ENCODE data around the gene PPP1R37. TPM values are rescaled to one million over a fixed set of nuclear protein-coding genes. Genes with fewer than 3 reads are reported as not detected.

Gene PPP1R37
- total and polyA plus RNA-seq, 2 donors, result 16.8 to 31.6 TPM

GRCh38 chr19:45156751-45157150 lies 63.8 kb downstream of the PPP1R37 start:
- Histone ChIP-seq H3K4me3 (ENCODE audit: low read depth, low read length) (no peak overlapping the region), H3K36me3 (ENCODE audit: insufficient read depth) (no peaks in the 10 kb centered on the region), H3K4me1 (ENCODE audit: insufficient read depth) (no peaks in the 10 kb centered on the region), H3K27ac (ENCODE audit: low read depth) (no peak overlapping the region)
- 72% methylated on average over 11 of the region's 11 CpGs for WGBS
- no peak for DNase-seq (ENCODE audit: extremely low spot score)

GRCh38 chr19:45158503-45159209 lies 65.7 kb downstream of the PPP1R37 start:
- Histone ChIP-seq H3K4me1 (ENCODE audit: insufficient read depth) (no peaks in the 10 kb centered on the region), H3K27ac (ENCODE audit: low read depth) (no peak overlapping the region), H3K4me3 (ENCODE audit: low read depth, low read length) (no peak overlapping the region), H3K36me3 (ENCODE audit: insufficient read depth) (no peaks in the 10 kb centered on the region)
- DNase-seq (ENCODE audit: extremely low spot score), result no peak
- WGBS, result 79% methylated on average over 27 of the region's 27 CpGs

GRCh38 chr19:45159210-45159970 lies 66.4 kb downstream of the PPP1R37 start:
- Histone ChIP-seq H3K4me1 (ENCODE audit: insufficient read depth) (no peaks in the 10 kb centered on the region), H3K36me3 (ENCODE audit: insufficient read depth) (no peaks in the 10 kb centered on the region), H3K4me3 (ENCODE audit: low read depth, low read length) (no peak overlapping the region), H3K27ac (ENCODE audit: low read depth) (no peak overlapping the region)
- WGBS, result 81% methylated on average over 12 of the region's 12 CpGs
- DNase-seq (ENCODE audit: extremely low spot score), result no peak

- Histone ChIP-seq H3K4me3 (ENCODE audit: low read depth, low read length) (no peak overlapping the region), H3K4me1 (ENCODE audit: insufficient read depth) (no peaks in the 10 kb centered on the region), H3K36me3 (ENCODE audit: insufficient read depth) (no peaks in the 10 kb centered on the region), H3K27ac (ENCODE audit: low read depth) (no peak overlapping the region)
- WGBS, result 79% methylated on average over 10 of the region's 10 CpGs
- DNase-seq (ENCODE audit: extremely low spot score), result no peak
These were observed 67.0 kb downstream of the PPP1R37 start for GRCh38 chr19:45159971-45160324.

- H3K4me3 ChIP-seq (ENCODE audit: low read depth, low read length), result no peak within 1 kb of the TSS
- no peaks in the 10 kb centered on the region for H3K36me3 ChIP-seq (ENCODE audit: insufficient read depth)
- DNase-seq (ENCODE audit: extremely low spot score), result no peak
- WGBS, result 45% methylated on average over 29 of the region's 29 CpGs
- H3K27ac ChIP-seq (ENCODE audit: low read depth), result no peak within 1 kb of the TSS
- H3K4me1 ChIP-seq (ENCODE audit: insufficient read depth), result no peaks in the 10 kb centered on the region
These were observed 68.1 kb downstream of the PPP1R37 start, which contains the start of gene NKPD1 for GRCh38 chr19:45160870-45161737. TSS of gene NKPD1 (minus strand) at chr19:45160982. CDS start at chr19:45160150, 832 bp downstream.

- H3K36me3 ChIP-seq (ENCODE audit: insufficient read depth), result no peaks in the 10 kb centered on the region
- no peak overlapping the region for H3K4me3 ChIP-seq (ENCODE audit: low read depth, low read length)
- WGBS, result 37% methylated on average over 32 of the region's 32 CpGs
- no peak for DNase-seq (ENCODE audit: extremely low spot score)
- H3K27ac ChIP-seq (ENCODE audit: low read depth), result no peak overlapping the region
- no peaks in the 10 kb centered on the region for H3K4me1 ChIP-seq (ENCODE audit: insufficient read depth)
These were observed 69.0 kb downstream of the PPP1R37 start for GRCh38 chr19:45161738-45162607.

GRCh38 chr19:45162608-45163143 lies 69.7 kb downstream of the PPP1R37 start:
- Histone ChIP-seq H3K4me3 (ENCODE audit: low read depth, low read length) (no peak overlapping the region), H3K36me3 (ENCODE audit: insufficient read depth) (no peaks in the 10 kb centered on the region), H3K4me1 (ENCODE audit: insufficient read depth) (no peaks in the 10 kb centered on the region), H3K27ac (ENCODE audit: low read depth) (no peak overlapping the region)
- WGBS, result 74% methylated on average over 18 of the region's 18 CpGs
- no peak for DNase-seq (ENCODE audit: extremely low spot score)

- H3K4me1 ChIP-seq (ENCODE audit: insufficient read depth), result no peaks in the 10 kb centered on the region
- DNase-seq (ENCODE audit: extremely low spot score), result no peak
- H3K27ac ChIP-seq (ENCODE audit: low read depth), result no peak overlapping the region
- no peaks in the 10 kb centered on the region for H3K36me3 ChIP-seq (ENCODE audit: insufficient read depth)
- WGBS, result 86% methylated on average over 17 of the region's 17 CpGs
- H3K4me3 ChIP-seq (ENCODE audit: low read depth, low read length), result no peak overlapping the region
These were observed 70.2 kb downstream of the PPP1R37 start for GRCh38 chr19:45163156-45163555.

- no peak overlapping the region for H3K4me3 ChIP-seq (ENCODE audit: low read depth, low read length)
- no peaks in the 10 kb centered on the region for H3K36me3 ChIP-seq (ENCODE audit: insufficient read depth)
- H3K4me1 ChIP-seq (ENCODE audit: insufficient read depth), result no peaks in the 10 kb centered on the region
- WGBS, result 73% methylated on average over 15 of the region's 15 CpGs
- no peak overlapping the region for H3K27ac ChIP-seq (ENCODE audit: low read depth)
- DNase-seq (ENCODE audit: extremely low spot score), result no peak
These were observed 70.9 kb downstream of the PPP1R37 start for GRCh38 chr19:45163751-45164460.

- H3K4me3 ChIP-seq (ENCODE audit: low read depth, low read length), result no peak overlapping the region
These were observed 71.8 kb downstream of the PPP1R37 start for GRCh38 chr19:45164577-45165335.

GRCh38 chr19:45166723-45167252 lies 73.8 kb downstream of the PPP1R37 start:
- no peaks in the 10 kb centered on the region for H3K4me1 ChIP-seq (ENCODE audit: insufficient read depth)
- no peaks in the 10 kb centered on the region for H3K36me3 ChIP-seq (ENCODE audit: insufficient read depth)
- no peak for DNase-seq (ENCODE audit: extremely low spot score)
- H3K4me3 ChIP-seq (ENCODE audit: low read depth, low read length), result no peak overlapping the region
- 54% methylated on average over 14 of the region's 14 CpGs for WGBS
- no peak overlapping the region for H3K27ac ChIP-seq (ENCODE audit: low read depth)

More at GRCh38 chr19:45164577-45165335, 71.8 kb downstream of the PPP1R37 start:
- Histone ChIP-seq H3K36me3 (ENCODE audit: insufficient read depth) (no peaks in the 10 kb centered on the region), H3K27ac (ENCODE audit: low read depth) (no peak overlapping the region), H3K4me1 (ENCODE audit: insufficient read depth) (no peaks in the 10 kb centered on the region)
- DNase-seq (ENCODE audit: extremely low spot score), result peak; percentile 43
- WGBS, result 31% methylated on average over 27 of the region's 27 CpGs

All from urinary bladder (tissue), 4 donors.